K562 (cell line): ENCODE measurements around the gene PRPSAP2.

Source experiments
- CHCHD3 ChIP-seq: fragments of 250-450 bp; sonication (Bioruptor Pico); IDR thresholded peaks from 2 replicates; pipeline ENCODE4 v2.1.2; 2022; ENCODE audit warnings: mild to moderate bottlenecking
- RFX1 ChIP-seq: fragments of 450-650 bp; IDR thresholded peaks from 2 replicates; pipeline ENCODE4 v1.6.1; 2016; ENCODE audit warnings: mild to moderate bottlenecking, moderate library complexity
- TF ChIP-seq, protein P1 (sequence below): sonication (generic); formaldehyde crosslinking; IDR thresholded peaks from 2 replicates; pipeline ENCODE4 v1.9.0; 2022; ENCODE audit warnings: mild to moderate bottlenecking, missing genetic modification reagents

DNA sequence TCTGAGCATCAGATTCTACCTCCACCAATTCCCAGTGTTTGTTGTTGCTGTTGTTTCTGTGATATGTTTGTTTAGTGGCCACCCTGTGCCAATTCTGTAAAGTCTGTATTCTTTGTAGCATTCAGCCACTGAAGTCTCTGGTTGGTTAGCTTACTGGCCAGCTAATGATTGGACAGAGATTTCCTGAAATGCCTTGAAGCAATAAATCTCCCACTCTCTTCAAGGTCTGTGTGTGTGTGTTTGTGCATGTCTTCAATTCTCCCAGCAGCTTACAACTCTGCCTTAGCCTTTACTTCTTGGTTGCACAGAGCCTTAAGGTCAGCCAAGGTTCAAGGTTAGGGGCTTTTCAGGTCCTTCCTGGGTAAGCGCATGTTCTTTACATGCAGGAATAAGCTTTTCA, 38.2 kb downstream of the PRPSAP2 start:
- TF ChIP-seq CHCHD3 (CRISPR knock-in tag), result no peak
- TF ChIP-seq, protein P1, sequence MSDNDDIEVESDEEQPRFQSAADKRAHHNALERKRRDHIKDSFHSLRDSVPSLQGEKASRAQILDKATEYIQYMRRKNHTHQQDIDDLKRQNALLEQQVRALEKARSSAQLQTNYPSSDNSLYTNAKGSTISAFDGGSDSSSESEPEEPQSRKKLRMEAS (CRISPR knock-in tag), result no peak
- no peak for TF ChIP-seq RFX1
